Fibroblast of skin of right quadriceps (primary cell): ENCODE data around the gene CSNK1G2.
A peak's percentile ranks its signal among the peaks of the same experiment; 100 is the strongest.

Experiments
- DNase-seq: peaks from one replicate; pipeline ENCODE4 v3.0.0-alpha.2; 2013

CSNK1G2 gene

GRCh38 chr19:1920644-1921043, 20.3 kb upstream of the CSNK1G2 start:
- no peak for DNase-seq

GRCh38 chr19:1921326-1921725, 19.6 kb upstream of the CSNK1G2 start:
- DNase-seq, result no peak

GRCh38 chr19:1921825-1922224, 19.1 kb upstream of the CSNK1G2 start:
- no peak for DNase-seq

- DNase-seq, result no peak
Observed at GRCh38 chr19:1922803-1923202, 18.2 kb upstream of the CSNK1G2 start.

- no peak for DNase-seq
Observed at GRCh38 chr19:1923319-1923718, 17.7 kb upstream of the CSNK1G2 start.

- no peak for DNase-seq
Observed at GRCh38 chr19:1924320-1924961, 16.5 kb upstream of the CSNK1G2 start.

GRCh38 chr19:1925544-1925943, 15.4 kb upstream of the CSNK1G2 start:
- DNase-seq, result no peak

- peak; percentile 58 for DNase-seq
Observed at GRCh38 chr19:1929021-1929742, 11.8 kb upstream of the CSNK1G2 start.

- DNase-seq, result no peak
Observed at GRCh38 chr19:1931445-1931844, 9.5 kb upstream of the CSNK1G2 start.

GRCh38 chr19:1932395-1932794, 8.6 kb upstream of the CSNK1G2 start:
- DNase-seq, result no peak

GRCh38 chr19:1933244-1933643, 7.7 kb upstream of the CSNK1G2 start:
- DNase-seq, result no peak

- DNase-seq, result no peak
Observed at GRCh38 chr19:1933942-1934341, 7.0 kb upstream of the CSNK1G2 start.

GRCh38 chr19:1935484-1936208, 5.3 kb upstream of the CSNK1G2 start:
- DNase-seq, result peak; percentile 26

GRCh38 chr19:1936430-1936829, 4.5 kb upstream of the CSNK1G2 start:
- DNase-seq, result no peak

- DNase-seq, result no peak
Observed at GRCh38 chr19:1936916-1937610, 3.9 kb upstream of the CSNK1G2 start.

- DNase-seq, result no peak
Observed at GRCh38 chr19:1938071-1938470, 2.9 kb upstream of the CSNK1G2 start.

- DNase-seq, result peak; percentile 61
Observed at GRCh38 chr19:1942078-1942933, 1.3 kb downstream of the CSNK1G2 start.

GRCh38 chr19:1942934-1943555, 2.1 kb downstream of the CSNK1G2 start:
- DNase-seq, result no peak

GRCh38 chr19:1943661-1944087, 2.7 kb downstream of the CSNK1G2 start:
- no peak for DNase-seq

- no peak for DNase-seq
Observed at GRCh38 chr19:1944088-1944915, 3.3 kb downstream of the CSNK1G2 start.
